Activated T-cell treated with anti-CD3 and anti-CD28 coated beads, Interleukin-2, amount 50 U/mL, for 1 hour (primary cell): ENCODE measurements around the gene RPTOR.
"Not testable (repeated sequence)": the region's sequence is repeated elsewhere in the genome, so short reads cannot be mapped to it uniquely, and the experiment has no call there.

Source experiments
- DNase-seq: peaks from one replicate; pipeline ENCODE4 v3.0.0-alpha.2; 2020

The RPTOR gene

DNA sequence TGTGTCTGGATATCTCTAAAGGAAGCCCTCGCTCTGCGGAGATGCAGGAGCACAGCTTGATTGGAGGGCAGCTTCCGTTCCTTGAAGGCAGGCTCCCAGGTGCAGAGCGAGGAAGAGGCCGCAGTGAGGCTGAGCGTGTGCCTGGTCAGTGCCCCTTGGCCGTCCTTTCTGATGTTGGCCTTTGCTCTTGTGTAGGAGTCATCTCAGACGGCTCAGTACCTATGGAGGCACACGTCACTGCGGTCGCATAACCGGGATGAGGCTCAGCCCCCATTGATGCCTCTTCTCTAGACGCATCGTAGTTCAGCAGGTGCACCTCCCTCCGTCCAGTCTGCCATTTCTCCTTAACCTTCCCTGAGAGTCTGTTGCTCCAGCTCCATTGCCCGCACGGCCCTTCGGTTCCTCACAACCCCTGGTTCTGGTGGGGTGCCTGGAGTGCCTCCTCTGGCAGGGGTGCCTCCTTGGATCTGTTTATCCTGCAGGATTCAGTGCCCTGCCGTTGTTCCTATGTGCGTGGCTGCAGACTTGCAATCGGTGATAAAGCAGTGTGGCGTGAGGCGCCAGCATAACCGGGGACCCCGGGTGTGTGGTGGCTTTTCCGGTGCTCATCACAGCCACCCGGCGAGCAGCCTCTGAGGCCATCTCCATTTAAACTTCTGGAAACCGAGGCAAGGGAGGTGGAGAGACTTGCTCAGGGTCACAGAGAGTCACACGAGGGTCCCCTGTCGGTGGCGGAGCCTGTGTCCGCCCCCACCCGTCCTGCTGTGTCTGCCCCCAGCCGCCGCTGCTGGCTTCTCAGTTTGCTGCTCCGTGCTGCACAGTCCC, 258.2 kb downstream of the RPTOR start:
- peak; percentile 11 for DNase-seq

DNA sequence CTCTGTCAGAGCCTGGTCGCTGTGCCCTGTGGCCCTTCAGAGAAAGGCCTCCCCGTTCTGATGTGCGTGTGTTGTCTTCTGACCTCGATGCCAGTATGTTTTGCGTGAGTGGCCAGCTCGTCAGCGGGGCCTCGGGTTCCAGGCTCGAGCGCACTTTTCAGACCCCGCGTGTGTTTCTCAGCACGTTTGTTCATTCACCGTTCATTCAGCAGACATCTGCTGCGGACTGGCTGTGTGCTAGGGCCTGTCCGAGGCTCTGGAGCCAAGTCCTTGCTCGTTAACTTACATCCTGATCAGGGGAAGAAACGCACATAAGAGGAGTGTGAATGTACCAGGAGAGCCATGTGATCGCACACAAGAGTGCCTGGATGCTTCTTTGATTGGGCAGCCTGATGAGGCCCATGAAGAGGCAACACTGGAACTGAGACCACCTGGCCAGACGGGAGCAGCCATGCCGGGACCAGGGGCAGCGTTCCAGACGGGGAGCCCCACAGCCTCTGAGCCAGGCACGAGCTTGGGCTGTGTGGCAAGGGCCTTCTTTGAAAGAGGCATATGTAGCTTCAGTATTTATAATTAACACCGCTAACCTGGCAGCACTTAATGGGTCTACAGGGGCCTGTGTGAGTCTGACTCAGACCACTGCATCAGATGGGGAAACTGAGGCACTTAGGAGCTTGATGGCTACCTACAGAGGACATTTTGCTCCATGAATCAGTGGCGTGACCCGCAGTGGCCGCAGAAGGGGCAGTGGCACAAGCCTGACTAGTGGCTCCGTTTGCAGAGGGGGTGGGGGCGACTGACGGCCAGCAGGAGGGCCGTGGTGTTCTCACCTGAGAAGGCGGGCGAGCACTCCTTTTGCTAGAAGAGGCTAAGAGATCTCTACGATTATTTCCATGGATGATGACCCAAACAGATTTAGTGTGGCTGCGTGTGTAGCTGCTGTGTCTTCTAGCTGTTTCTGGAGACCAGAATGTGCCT, 259.1 kb downstream of the RPTOR start:
- DNase-seq = peak; percentile 12

DNA sequence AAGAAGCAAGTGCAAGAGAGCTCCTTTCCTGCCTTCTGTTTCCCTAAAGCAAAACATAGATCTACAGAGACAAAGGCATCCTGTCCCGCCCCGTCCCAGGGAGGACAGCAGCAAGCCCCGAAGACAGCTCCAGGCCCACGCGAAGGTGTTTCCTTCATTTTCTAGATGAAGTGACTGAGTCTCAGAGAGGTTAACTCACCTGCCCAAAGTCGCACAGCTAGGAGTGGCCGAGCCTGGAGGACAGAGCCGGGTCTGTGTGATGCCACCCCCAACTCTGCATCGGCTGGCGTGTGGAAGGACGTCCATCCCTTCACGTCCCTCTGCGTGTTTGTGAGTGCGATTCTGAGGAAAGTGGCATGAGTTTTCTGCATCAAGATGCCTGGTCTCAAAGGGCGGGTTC, 259.8 kb downstream of the RPTOR start:
- peak; percentile 11 for DNase-seq

DNA sequence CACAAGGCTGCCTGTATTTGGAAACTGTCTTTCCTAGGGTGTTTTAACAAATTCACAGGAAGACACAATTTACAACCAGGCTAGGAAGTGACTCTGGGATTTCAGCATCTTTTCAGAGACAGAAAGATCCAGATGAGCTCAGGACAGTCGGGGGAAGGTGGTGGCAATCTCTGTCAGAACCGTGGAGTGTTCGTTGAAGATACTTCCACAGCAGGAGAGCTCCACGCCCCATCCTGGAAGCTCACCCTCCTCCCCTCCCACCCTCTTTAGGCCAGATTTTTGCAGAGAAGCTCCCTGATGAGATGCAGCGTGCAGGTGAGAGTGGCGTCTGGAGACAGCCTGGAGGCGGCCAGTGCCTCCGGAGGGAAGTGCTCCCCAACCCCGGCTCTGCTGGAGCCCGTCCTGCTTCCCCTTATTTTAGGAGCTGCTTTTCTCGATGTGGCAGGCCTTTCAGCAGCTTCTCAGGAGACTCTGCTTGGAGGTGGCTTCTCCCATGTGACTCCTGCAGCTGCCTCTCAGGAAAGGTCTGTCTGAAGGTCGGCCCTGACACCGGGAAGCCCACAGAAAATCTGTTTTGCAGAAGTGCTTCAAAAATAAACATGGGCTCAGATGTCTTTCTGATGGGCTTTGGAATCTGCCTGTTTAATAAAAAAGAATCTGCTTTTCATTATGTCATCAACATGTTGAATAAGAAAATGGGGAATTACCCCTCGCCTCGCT, 260.6 kb downstream of the RPTOR start:
- peak; percentile 13 for DNase-seq

DNA sequence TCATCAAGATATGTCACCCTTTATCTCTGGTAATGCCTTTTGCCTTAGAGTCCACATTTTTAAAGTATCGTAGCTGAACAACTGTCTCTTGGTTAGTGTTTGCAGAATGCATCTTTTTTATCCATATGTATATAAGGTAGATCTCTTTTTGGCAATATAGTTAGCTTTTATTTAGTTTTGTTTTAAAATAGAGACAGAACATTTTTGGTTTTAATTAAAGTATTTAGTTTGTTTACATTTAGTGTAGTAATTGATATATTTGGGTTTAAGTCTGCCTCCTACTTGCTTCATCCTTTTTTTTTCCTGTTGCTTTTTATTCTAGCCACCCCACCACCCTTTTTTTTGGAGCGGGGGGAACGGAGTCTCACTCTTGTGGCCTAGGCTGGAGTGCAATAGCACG, 262.4 kb downstream of the RPTOR start:
- DNase-seq = no peak

DNA sequence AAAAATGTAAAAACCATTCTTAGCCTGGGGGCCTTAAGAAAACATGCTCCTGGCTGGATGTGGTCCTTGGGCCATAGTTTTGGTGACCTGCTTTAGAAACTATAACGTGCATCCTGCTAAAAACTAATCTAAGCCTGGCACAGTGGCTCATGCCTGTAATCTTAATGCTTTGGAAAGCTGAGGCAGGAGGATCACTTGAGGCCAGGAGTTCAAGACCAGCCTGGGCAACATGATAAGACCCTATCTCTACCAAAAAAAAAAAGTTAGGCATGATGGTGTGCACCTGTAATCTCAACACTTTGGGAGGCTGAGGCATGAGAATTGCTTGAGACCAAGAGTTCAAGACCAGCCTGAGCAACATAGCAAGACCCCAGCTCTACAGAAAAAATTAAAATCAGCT, 263.2 kb downstream of the RPTOR start:
- DNase-seq = no peak

DNA sequence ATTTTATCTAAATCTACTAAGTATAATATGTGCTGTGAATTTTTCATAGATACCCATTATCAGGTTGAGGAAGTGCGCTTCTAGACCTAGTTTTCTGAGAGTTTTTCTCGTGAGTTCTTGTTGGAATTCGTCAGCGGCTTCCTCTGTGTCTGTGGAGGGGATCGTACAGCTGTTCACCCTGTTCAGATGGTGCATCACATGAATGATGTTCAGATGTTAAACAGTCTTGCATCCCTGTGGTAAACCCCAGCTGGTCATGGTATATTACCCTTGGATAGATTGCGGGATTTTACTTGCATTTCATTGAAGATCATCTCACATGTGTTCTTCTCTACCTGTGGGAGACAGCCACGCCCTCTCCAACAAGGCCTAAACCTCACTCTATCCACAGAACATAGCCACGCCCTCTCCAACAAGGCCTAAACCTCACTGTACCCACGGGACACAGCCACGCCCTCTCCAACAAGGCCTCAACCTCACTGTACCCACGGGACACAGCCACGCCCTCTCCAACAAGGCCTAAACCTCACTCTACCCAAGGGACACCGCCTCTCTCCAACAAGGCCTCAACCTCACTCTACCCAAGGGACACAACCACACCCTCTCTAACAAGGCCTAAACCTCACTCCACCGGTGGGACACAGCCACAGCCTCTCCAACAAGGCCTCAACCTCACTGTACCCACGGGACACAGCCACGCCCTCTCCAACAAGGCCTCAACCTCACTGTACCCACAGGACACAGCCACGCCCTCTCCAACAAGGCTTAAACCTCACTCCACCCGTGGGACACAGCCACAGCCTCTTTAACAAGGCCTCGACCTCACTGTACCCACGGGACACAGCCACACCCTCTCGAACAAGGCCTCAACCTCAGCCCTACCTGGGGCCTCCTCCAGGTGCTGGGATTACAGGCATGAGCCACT, 266.8 kb downstream of the RPTOR start:
- DNase-seq = peak; percentile 27

DNA sequence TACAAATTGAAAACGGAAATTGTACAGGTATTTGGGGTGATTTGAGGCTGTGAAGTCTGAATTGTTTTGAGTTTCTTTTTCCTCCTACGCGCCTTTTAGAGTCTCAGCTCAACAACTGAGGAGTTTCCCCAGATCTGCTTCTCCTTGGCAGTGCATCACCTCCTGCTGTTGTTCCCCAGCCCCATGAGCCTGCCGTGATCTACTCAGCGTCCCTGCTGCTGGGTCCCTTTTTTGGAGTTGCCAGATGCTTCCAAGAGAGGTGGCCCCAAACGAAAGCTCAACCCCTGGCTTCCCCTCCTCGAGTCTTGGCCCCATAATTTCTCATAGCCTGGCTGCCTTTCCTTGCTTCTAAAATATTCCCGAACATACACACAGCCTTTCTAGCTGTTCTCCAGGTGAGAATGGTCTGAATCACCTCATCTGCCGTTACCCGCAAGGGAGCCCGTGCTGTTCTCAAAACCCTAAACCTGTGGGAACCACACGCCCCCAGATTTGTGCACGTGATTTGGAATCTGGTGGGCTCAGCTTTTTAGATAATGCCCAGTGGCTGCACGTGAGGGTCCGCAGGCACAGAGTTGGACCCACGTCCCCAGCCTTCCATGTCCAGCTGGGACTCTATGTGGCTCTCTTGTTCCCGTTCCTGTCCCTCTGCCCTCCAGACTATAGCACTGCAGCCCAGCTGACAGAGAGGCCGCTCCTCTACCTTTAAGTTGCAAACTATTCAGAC, 267.9 kb downstream of the RPTOR start:
- DNase-seq = peak; percentile 16

DNA sequence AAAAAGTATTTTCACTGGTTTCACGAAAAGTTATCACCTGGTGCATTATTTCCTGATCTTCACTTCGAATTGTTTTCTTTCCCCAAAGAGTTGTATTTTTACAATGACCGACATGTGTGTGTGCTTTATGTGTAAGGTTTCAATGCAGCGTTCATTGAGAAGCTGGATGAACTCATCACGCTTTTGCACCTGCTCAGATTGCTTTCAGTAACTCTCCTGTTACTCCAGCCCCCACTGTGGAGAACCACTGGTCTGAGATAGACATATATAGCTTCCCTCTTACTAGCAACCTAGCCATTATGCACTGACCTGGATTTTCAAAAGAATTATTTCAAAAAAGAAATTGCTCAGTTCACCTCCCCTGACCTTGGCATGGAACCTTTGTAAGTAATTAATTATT, 268.7 kb downstream of the RPTOR start:
- no peak for DNase-seq

DNA sequence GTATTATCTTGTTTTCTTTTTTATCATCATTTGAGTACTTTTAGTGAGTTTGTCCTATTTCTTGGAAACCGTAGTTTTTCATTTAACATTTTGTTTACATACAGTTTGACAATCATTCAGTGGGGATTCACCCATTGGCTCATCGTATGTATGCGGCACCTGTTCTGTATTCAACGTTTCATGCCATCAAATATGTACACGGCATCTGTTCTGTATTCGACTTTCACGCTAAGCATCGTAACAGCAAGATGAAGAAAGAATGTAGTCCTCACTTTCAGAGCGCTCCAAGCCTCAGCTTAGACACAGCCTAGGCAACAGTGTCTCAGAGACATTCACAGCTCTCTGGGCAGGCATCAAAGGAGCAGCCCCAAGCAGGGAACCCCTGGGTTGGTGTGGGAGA, 269.9 kb downstream of the RPTOR start:
- DNase-seq = no peak

DNA sequence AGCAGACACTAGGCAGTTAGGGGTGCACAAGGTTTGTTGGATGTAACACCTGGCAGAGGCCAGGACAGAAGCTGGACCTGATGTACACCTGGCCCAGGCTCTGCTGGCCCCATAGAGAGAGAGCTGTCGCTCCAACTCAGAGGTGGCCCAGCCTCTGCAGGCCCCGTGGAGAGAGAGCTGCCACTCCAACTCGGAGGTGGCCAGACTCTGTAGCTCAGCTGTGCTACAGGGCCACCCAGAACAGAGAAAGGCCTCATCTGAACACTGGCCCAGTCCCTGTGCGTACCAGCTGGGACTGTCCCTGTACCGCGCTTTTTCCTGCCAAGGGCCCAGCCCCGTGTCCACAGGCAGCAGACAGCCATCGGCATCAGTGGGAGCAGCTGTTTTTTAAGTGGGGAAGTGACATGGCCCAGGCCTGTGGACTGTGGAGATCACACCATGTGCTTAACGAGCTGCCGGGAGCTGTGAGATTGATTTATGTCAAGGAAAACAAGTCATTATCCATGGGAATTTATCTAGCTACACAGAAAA, 270.6 kb downstream of the RPTOR start:
- peak; percentile 9 for DNase-seq

DNA sequence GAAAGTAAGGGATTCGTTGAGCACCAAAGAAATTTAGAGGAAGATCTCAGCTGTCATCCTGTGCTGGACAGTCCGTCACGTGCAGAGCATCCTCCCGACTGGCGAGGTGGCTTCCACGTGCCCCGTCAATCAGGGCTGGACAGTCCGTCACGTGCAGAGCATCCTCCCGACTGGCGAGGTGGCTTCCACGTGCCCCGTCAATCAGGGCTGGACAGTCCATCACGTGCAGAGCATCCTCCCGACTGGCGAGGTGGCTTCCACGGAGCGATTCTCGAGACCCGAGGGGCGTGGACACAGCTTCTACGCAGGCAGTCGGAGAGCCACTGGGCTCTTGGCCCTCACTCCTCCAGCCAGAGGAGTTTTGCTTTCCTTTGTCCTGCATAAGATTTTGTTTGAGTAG, 271.1 kb downstream of the RPTOR start:
- not testable (repeated sequence) for DNase-seq

DNA sequence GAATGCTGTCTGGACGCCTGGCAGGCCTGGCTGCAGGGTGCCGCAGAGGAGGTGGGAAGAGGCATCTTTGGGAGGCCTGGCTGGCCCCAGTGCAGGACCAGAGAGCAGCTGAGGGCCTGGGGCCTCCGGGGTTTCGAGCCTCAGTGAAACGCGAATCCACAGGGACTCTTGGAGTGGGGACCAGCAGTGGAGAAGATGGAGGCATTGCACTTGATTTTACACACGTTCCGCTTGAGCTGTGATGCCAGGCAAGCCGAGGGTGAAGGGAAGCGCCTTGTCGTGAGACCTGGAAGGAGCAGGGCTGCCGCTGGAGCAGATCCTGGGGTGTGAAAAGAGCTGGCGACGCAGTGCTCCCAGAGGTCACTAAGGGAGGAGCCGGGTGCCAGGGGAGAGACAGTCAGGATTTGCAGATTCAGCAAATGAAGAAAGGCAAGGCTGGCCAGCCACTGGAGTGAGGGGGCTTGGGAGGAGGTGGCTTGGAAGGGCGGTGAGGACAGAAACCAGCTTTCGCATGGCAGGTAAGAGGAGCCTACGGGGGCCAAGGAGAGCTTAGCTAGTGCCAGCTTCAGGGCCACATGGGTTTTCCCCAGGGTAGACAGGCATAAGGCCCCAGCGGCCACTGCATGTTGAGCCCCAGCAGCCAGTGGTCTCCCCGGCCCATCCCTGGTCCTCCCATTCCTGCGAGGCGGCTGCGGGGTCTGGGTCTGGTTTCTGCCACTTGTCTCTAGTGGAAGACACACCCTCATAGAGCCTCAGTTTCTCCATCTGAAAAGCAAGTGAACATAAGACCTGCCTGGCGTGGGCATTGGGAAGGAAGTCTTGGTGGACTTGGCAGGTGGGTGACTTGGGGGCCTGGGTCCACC, 271.8 kb downstream of the RPTOR start:
- DNase-seq = no peak

DNA sequence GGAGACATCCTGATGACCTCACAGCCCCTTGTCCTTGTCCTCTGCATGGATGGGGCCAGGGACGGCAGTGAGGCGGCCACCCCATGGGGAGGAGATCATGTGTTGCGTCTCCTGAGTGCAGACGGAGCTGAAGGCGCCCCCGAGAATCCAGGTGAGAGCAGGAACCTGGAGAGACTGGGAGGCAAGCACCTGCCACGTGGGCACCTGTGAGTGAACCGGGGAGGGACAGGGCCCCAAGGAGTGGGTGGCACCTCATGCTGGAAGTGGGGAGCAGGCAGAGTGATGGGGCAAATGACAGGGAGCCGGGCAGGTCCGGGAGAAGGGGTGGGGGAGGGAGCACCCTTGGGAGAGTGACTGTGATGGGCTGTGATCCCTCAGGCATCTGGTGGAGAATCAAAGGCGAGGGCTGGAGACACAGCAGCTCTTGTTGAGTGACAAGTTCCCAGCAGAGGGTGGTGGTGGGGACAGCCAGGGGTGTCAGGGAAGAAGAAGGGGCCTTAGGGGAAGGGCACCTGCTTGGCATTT, 272.7 kb downstream of the RPTOR start:
- DNase-seq = no peak

DNA sequence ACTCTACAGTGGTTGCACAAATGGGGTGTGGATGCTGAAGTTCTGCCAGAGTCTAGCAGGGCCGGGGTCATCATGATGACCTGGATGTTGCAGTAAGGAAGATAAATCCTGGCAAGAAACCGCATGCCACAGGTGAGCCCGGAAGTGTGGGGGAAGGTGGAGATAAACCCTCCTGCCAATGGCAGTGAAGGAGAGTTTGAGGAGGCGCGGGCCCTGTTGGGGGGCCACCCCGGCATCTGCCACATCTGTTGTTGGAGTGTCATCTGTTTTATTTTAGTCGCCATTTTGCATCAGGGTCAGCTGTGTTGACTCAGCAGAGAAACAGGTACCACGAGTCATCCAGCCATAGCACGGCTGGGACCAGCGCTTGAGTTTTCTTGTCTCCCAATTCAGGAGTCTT, 273.2 kb downstream of the RPTOR start:
- peak; percentile 7 for DNase-seq

DNA sequence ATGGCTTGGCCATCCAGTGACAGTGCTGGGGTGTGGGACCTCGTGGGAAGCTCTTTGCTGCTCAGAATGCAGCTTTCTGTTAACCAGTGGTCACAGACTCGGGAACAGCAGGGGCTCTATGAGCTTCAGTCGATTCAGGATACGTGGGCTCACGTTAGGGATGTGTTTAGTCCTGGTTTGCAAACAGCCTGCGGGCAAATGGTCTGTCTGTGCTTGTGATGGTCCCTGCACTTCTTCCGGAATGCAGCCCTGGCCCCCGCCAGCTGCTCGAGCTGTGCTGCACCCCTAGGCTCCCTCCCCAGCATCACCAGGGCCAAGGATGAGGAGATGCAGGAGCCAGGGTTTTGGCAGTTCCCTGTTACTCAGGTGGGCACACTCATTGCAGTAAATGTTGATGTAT, 274.2 kb downstream of the RPTOR start:
- DNase-seq = peak; percentile 9

DNA sequence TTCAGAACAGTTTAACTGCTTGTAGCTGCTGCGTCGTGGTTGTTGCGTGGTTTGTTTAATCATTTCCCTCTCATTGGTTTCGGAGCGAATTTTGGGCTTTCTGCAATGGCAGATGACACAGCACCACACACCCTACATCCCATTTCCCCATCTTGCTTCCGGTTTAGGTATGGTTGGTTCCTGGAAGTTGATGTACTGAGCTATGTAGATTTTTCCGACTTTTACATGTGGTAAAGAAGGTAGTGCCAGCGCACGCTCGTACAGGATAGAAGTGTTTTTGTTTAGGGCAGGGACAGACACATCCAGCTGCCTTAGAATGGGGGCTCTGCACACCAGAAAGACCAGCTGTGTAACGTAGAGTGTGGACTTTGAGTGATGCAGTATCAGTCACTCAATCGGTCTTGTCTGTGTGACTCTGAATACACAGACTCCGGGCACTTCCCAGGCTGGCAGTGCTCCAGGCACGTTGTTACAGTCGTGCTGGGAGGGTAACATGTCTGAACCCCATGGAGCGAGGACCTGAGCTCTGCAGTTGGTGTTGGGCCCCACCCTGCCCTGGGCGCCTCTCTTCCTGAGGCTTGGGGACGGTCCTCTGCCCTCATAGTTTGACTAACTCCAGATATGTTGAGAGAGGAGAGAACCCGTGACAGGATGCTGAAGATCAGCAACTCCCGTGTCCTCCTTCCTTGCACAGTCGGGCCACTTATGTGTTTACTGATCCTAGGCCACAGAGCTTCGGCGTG, 275.0 kb downstream of the RPTOR start:
- DNase-seq = peak; percentile 16

DNA sequence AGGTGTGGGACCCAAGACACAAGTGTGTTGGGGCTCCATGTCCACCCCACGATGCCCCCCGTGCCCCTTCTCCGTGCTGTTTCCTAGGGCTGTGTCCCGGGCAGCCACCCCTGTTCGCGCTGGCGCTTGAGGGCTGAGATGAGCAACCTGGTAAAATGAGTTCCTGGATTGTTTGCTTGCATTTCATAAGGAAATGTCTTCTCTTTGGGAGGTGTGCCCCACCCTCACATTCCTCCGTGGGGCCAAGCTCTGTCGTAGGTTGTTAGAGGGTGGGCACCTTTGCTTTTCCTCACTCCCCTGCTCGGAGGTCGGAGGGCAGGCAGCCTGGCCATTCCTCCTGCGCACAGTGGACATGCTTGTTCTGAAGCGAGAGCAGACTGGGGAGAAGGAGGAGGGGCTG, 275.7 kb downstream of the RPTOR start:
- DNase-seq = no peak

DNA sequence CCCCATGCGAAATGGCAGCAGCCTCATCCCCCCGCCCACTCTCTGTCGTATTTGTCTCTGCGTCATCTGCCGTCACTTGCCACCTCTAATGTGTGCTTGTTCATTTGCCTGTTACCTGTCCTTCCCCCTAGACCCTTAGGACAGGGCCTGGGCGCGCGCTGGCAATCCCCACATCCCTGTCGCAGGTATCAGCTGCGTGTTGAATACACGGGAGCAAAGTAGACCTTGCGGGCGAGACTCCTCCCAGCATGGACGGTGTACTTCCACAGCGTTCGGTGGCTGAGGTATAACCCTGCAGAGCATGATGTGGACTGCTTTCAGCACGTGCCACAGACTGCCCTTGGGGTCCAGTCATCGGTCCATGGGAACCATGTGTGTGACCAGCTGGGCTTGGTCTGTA, 276.9 kb downstream of the RPTOR start:
- DNase-seq = no peak
